GM19043 (cell line): ENCODE data around the gene FLNA.

Source experiments
- ATAC-seq: cut with Tn5 transposase; IDR thresholded peaks from one replicate; pipeline ENCODE4 v1.9.1; 2021; ENCODE audit warnings: low read depth; ENCODE audit not compliant: unreplicated experiment

FLNA gene

DNA sequence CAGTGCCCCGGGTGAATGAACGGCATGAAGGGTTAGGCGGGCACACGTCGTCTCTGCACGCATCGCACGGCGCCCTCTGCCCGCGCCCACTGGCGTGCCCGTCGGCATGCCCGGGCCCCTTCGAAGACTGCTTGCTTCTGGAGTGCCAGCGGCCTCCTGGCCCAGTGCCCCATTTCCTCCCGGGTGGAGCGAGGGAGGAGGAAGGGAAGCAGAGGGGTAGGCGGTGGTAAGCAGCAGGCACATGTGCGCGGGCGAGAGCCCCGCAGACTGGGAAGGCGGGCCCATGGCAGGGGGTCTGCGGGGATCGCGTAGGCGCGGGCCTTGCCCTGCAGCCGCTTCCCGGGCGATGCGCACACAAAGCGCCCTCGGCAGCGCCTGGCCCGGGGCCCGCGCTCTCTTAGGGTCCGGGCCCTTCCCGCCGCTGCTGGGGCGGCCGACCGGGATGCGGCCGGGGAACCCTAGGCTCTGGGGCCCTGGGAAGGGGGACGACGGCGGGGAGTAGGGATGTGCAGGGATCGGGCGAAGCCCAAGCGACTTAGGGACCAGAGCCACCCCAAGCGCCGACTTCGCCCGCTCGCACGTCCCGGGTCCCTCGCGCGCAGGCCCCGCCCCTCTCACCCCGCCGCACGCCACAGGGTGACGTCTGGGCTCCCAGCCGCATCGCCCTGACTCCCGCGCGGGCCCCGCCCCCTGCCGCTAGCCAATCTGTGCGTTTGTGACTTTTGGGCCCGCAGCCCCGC lies 3.8 kb upstream of the FLNA start:
- ATAC-seq, result peak; percentile 63

DNA sequence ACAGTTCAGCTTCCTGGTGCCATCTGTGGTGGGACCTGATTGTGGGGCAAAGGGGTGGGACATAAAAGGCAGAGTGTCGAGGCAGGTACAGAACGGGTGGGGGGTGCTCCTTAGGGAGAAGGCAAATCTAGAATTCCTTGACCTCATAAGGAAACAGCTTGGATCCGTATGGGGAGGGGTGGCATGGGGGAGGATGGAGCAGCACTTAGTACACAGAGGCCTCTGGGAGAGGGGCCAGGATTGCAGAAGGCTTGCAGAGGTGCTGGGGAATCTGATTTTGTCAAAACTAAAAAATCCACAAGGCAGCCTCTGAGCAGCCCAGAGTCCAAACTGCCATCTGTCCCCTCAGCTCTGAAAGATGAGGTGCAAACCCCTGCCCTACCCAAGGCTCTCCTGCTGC lies 2.3 kb upstream of the FLNA start:
- no peak for ATAC-seq

DNA sequence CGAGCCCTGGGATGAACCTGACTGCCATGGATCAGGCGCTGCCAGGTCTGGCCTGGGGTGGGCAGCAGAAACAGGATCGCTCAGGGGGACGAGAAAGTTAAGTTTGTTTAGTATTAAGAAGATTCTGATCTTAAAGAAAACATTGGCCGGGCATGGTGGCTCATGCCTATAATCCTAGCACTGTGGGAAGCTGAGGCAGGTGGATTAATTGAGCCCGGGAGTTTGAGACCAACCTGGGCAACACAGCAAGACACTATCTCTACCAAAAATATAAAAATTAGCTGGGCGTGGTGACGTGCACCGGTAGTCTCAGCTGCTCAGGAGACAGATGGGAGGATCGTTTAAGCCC lies 696 bp upstream of the FLNA start:
- no peak for ATAC-seq

DNA sequence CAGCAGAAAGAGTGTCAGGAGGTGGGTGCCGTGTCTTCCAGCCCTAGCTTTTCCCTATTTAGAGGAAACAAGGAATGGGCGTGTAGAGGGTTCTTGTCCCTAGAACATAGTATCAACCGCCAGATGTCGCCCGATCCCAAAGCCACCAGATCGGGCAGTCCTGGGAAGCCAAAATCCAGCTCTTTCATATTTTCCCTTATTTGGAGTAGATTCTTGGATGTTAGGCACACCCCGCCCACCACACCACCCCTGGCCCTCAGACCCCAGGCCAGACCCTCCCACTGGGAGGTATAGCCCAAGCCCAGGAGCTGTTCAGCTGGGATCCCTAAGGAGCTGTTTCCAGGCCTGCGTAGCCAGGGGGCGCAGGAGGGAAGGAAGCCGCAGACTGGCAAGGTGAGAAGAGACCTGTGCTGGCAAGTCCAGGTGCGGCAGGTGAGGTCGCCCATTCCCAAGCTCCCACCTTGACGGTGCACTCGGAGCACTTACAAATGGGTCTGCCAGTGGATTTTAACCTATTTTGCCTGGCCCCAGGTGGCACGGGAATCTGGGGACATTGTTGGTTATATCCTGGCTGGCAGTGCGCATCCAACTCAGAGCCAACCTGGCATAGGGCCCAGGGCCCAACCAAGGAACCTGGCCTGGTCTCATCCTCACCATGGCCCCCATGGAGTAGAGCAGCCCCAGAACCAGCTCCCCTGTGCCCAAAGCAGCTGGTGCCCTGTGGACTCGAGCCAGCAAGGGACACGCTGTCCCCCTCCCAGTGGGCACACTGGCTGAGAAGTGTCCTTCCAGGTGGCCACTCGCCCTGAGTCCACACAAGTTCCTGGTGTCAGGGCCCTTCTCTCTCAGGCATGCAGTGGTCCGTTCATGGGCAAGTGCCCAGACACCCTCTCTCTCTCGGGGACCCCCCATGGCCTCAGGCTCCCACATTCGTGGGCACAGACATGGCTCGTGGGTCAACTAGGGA lies 811 bp downstream of the FLNA start:
- ATAC-seq, result no peak

DNA sequence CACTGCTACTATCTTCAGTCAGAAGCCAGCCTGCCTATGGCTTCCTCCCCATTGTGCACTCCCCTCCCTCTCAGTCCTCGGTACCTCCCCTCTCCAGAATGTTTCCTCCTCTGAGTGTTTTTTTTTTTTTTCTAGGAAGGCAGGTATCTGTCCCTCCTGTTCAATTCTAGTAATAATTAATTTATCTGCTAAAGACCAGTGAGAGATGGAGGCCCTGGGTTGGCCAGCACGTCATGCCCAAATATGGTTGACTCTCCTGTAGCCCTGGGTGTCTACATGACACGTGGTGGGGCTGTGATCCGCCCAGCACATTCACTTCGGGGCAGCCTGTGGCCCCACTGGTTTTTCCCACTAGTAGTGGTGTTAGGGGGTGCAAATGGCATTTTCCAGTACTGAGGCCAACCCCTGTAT lies 1.8 kb downstream of the FLNA start:
- no peak for ATAC-seq

DNA sequence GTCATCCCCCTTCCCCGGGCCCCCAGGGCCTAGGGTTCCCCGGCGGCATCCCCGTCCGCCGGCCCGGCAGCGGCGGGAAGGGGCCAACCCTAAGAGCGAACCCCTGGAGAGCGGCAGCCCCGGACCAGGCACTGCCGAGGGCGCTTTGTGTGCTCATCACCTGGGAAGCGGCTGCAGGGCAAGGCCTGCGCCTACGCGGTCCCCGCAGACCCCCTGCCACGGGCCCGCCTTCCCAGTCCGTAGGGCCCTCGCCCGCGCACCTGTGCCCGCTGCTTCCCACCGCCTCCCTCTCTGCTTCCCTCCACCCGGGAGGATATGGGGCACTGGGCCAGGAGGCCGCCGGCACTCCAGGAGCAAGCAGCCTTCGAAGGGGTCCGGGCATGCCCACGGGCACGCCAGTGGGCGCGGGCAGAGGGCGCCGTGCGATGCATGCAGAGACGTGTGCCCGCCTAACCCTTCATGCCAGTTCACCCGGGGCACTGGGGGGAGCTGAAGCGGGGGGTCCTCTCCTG lies 2.6 kb downstream of the FLNA start:
- ATAC-seq, result no peak

DNA sequence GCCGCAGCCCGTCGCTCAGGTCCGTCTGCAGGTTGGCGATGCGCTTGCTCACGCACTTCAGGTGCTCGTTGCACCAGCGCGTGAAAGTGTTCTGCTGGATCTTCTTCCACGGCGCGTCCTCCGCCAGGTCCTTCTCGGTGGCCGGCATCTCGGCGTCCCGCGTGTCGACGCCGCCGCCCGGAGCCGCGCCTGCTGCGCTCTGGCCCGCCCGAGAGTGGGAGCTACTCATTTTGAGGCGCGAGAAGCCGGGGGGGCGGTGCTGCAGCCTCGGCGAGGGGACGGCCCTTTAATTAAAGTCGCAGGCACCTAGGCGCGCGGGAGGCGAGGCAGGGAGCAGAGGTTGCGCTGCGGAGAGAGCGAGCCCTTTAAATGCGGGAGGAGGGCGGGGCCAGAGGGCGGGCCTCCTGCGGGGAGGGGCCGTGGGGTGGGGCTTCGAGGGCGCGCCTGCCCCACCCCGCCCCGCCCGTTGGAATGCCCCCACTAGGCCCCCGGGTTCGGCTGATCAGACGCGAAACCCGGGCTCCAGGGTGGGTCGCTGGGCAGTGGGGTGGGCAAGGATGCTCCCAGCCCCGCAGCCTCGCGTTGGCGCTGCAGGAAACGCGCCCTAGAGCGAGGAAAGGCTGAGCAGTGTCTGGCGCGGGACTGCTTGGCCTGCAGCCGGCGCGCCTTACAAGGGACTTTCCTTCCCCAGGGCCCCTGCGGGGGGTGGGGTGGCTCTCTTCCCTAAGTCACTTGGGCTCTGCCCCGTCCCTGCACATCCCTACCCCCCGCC lies 3.2 kb downstream of the FLNA start:
- ATAC-seq, result peak; percentile 61

DNA sequence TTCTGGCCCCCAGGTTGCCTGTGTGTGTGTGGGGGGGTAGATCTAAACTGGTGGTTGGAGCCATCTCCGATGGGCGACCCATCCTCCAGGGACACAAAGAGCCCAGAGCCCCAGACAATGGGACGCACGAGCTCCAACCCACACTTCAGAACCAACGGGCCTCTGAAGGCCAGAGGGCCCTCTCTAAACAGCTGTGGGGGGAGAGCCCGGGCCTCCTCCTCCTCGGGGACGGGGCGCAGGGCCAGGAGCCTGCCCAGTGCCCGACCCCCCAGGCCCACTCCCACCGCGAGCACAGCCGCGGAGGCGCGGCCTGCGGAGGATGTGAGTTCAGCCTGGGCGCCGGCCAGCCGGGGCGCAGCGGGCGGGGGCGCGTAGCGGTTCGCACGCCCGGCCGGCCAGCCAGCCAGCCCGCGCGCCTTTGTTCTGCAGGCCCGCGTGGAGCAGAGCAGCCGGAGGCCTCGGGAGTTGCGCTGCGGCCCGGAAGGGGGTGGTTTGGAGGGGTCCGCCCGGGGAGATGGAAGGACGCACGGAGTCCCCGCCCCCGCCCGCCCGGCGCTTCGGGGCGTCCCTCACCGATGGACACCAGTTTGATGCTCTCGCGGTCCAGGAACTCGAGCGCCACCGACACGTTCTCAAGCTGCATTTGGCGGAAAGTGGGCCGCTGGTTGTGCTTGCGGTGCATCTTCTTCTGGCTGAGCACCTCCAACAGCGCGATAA lies 4.0 kb downstream of the FLNA start:
- ATAC-seq, result no peak

DNA sequence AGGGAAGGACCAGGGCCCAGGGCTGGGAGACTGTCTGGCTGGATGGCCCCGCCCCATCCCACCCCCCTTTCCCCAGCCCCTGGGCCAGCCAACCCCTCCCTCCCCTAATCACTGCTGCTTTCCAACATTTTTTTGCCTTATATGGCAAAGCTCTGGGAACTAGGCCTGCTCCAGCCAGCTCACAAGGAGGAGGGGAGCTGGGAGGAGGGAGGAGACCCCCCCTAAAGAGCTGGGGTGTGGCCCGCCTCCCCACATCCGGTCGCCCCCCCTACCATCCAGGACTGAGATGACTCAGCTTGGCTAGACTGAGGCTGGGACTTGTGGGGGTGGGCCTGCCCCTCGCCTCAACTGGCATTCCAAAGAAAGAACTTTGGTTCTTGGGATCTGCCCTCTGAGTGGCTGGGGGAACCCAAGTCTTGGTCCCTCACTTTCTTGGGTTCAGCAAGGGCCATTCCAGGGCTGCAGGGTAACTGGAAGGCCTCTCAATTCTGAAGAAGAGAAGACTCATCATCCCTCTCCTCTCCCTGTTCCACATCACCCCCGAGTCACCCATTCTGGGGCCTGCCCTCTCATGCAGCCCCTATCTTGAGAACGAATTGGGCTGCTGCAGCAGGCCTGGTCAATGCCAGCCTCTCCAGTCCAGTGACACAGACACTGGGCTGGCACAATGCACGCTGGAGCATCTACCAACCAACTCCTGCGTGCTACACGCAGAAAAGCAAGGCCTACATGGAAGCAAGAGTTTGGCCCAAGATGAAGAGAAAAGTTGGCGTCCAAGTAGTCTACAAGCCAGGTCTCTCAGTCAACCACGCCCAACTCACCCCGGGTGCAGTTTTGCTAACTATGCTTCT lies 4.8 kb downstream of the FLNA start:
- ATAC-seq, result no peak

DNA sequence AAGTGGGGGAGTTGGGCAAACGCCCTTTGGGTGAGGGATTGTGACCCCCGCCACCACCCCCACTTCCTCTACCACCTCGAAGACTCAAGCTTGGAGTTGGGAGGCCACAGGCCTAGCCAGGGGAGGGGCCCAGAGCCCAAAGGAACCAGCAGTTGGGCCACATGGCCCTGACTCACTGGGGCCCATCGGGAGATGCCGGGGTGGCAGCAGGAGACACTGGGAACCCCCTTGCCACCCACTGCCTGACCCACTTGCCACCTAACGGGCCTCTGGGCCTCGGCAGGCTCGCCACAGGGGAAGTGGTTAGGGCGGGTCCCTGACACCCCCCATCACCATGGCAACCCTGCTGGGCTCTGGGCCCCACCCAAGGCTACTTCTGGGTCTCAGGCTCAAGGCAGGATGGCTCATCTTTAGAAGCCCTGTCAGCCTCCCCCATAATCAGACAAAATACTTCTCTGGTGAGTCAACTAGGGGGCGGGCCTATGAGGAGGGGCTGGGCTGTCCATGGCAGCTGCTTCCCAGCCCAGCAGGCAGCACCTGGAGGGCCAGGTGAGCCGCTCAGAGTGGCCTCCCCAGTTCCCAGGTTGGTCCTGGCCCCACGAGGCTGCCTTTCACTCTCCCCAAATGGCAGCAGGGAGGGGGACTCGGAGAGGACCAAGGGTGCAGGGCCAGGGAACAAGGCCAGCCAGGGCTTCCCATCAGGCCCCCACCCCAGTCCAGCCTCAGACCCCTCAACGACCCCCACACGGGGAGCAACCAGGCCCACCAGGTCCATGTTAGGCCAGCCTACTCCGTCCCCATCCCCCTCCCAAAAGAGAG lies 5.6 kb downstream of the FLNA start:
- ATAC-seq, result no peak

DNA sequence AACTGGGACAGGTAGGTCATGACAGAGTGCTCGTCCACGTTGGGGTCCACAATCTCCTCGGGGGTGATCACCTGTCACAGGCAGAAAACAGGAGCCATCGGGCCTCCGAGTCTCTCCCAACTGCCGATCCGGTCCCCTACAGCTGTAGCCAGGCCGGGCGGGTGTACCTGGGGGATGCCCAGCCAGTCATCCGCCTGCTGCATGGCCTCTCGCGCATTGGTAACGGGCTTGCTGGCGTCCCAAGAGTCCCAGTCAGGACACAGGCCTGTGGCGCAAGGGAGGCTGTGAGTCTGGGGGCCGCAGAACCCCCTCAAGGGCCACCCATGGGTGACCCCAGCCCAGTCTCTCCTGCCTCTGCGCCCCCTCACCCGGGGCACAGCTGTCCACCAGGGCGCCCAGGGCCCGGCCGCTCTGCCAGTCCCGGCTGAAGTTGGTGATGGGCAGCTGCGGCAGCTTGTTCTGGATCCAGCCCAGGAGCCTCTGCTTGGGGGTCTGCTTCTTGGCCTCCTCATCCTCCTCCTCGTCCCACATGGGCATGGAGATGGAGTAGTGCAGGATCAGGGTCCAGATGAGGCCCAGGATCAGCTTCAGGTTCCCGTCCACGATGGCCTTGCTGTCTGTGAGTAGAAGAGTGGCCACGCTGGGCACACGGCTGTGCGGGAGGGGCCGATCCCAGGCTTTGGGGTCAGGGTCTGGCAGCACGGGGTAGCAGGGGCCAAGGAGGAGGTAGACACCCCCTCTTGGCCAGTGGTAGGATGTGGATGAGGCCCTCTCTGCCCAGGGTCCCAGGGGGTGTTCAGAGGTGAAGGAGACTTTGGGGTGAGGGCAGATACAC lies 6.7 kb downstream of the FLNA start:
- ATAC-seq, result no peak

DNA sequence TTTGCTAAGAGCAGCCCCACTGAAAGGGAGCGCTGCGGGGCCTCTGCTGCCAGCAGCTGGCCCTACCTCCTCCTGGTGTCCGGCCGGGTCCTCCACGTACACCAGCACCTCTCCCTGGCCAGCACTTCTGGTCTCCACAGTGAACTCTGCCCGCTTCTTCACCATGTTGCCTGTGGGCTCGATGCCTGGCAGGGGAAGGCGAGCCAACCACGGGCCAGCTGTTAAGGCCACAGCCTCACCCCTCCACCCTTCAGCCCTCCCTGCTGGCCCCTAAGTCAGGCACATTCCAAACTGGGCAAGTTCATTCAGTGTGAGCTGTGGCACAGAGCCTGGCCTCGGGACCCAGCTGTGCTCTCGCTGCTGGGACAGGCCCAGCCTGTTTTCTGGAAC lies 7.8 kb downstream of the FLNA start:
- no peak for ATAC-seq

DNA sequence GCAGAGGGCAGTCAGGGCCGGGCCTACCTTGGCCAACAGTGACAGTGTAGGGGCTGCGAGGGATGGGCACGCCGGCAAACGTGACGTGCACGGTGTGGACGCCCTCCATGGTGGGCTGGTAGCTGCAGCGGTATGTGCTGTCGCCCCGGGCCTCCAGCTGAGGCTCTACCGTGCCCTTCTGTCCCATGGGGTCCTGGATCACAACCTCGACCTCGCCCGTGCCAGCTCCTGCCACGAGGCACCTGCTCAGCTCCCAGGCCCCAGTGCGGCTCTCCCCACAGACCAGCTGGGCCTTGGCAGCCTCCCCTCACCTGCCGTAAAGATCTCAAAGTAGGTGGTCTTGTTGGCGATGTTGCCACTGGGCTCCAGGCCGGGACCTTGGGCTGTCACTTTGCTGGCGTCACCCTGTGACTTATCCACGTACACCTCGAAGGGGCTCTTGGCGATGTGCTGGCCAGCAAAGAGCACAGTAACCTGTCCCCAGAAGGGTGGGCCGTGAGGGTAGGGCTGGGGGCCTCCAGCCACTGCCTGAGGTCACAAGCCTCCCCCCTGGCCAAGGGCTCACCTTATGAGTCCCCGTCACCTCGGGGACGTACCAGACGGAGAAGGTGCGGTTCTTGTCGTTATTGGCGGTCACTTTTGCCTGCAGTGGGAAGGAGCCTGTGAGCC lies 8.3 kb downstream of the FLNA start:
- ATAC-seq, result no peak

DNA sequence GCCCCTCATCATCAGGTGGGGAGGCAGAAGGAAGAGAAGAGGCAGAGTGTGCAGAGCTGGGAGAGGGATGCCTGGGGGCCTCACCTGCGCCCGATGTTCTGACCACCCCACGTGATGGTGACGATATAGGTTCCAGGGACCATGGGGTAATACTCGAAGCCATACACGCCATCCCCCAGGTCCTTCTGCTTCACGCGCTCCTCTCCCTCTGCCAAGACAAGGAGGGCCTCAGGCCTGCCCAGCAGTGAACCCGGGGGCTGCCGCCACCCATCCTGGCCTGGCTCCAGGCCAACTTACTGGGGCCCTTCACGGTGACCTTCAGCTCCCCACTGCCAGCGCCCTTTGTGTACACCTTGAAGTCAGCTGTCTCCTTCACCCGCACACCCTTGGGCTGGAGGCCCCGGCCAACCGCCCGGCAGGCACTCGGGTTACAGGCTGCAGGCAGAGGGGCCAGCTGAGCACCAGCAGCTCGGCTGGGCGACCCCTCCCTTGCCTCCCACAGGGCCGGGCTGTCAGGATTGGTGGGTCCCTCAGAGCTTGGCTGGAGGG lies 9.3 kb downstream of the FLNA start:
- ATAC-seq, result no peak

DNA sequence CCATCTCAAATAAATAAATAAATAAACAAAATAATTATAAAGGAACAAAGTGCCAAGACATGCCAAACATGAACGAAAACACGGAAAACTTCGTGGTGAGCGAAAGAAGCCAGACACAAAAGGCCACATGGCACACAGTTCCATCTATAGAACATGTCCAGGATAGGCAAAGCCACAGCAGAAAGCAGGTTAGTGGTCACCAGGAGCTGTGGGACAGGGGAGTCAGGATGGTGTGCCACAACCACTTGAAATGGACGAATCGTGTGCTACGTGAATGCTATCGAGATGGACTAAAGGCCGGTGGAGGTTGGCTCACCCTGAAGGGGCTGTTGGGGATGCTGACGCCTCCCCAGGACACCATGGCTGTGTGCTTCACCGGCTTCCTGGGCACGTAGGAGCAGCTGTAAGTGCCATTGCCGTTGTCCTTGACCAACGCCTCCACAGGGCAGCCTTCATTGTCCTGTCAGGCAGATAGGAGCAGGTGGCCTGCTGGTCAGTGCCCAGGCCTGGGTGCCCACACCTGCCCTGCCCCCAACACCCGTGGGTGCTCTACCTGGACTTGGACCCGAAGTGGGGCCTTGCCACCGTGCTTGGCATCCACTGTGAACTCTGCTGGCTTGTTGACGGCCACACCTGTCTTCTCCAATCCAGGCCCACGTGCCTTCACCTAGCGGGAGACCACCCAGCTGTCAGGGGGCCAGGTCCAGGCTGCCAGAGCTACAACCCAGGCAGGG lies 10.6 kb downstream of the FLNA start:
- no peak for ATAC-seq

DNA sequence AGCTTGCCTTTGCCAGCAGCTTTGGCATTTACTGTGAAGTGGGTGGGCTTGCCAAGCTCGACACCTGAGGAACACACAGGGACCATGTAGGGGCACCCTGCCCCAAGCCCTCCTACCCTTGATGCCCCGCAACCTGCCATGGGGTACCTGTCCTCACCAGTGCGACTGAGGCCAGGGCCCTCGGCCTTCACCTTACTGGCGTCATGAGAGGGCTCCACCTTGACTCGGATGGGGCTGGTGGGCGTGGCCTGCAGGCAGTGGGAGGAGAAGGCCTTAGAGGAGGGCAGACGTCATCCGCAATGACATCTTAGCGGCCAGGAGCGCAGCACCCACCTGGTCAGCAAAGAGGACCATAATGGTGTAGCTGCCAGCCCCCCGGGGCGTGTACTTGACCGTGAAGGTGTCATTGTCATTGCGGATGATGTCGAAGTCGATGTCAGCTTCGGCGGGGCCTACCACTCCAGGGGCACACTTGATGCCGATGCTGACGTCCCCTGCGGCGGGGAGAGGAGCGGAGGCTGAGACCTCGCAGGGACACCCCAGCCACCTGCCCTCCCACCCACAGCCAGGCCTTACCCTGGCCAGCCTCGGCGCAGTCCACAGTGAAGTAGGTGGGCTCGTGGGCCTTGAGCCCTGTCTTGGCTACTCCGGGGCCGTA lies 12.2 kb downstream of the FLNA start:
- no peak for ATAC-seq
